Sigmoid colon (tissue), 7 donors: ENCODE measurements around the gene SP140L. TPM values are rescaled to one million over a fixed set of nuclear protein-coding genes. Genes with fewer than 3 reads are reported as not detected.
"Not testable (repeated sequence)": the region's sequence is repeated elsewhere in the genome, so short reads cannot be mapped to it uniquely, and the experiment has no call there.

Source experiments
- DNase-seq: peaks from one replicate; pipeline ENCODE4 v3.0.0-alpha.2; 2019
- H3K27ac ChIP-seq, 4 donors: fragments of 200-600 bp; sonication (generic); one replicate each; pipeline ENCODE4 v1.5.1; 2016 to 2019; ENCODE audit warnings: mild to moderate bottlenecking in 1 of 4
- H3K27me3 ChIP-seq, 3 donors: fragments of 200-600 bp; sonication (generic); one replicate each; pipeline ENCODE4 v1.5.1; 2019; ENCODE audit warnings: mild to moderate bottlenecking in 1 of 3
- H3K36me3 ChIP-seq, 4 donors: fragments of 200-600 bp; sonication (generic); one replicate each; pipeline ENCODE4 v1.5.1; 2016 to 2019
- H3K4me1 ChIP-seq, 4 donors: fragments of 200-600 bp; sonication (generic); one replicate each; pipeline ENCODE4 v1.5.1; 2017 to 2019
- H3K4me3 ChIP-seq, 4 donors: fragments of 200-600 bp; sonication (generic); one replicate each; pipeline ENCODE4 v1.5.1; 2017 to 2019; ENCODE audit warnings: mild to moderate bottlenecking in 2 of 4, moderate library complexity in 1 of 4
- H3K9me3 ChIP-seq, 4 donors: fragments of 200-600 bp in 3 of 4; sonication (generic) in 3 of 4; one replicate each; pipeline versions ENCODE4 v1.5.1 to v1.6.1; 2013 to 2019
- EP300 ChIP-seq, 4 donors: sonication (generic); formaldehyde crosslinking; IDR thresholded peaks; one replicate each; pipeline ENCODE4 v1.6.1; 2017; ENCODE audit warnings: antibody characterized with exemption in 4 of 4
- POLR2A ChIP-seq, 2 donors: fragments of 450-650 bp; IDR thresholded peaks; one replicate each; pipeline ENCODE4 v1.6.1; 2016; ENCODE audit warnings: antibody characterized with exemption in 2 of 2, mild to moderate bottlenecking in 2 of 2, moderate library complexity in 2 of 2
- POLR2AphosphoS5 ChIP-seq, 4 donors: sonication (generic); formaldehyde crosslinking; IDR thresholded peaks; one replicate each; pipeline ENCODE4 v1.6.1; 2017; ENCODE audit warnings: antibody characterized with exemption in 4 of 4
- WGBS, 2 donors: extraction: QIAGEN DNeasy Blood & Tissue Kit; methylation state at CpG; one replicate each; pipeline ENCODE4 v1.1.7; 2013; 5-methylcytosine and 5-hydroxymethylcytosine counted together
- intact Hi-C: fragments of 100-400 bp; cut with DNase I; formaldehyde crosslinking; loops from one replicate; pipeline ENCODE4 v1.15.1; 2023
- polyA plus RNA-seq, 3 donors: library from polyadenylated mRNA; stranded (reverse); fragments of 200-250 nt; gene quantifications; one replicate each; pipeline ENCODE4 v1.2.3, GENCODE V29; 2013
- total RNA-seq, 4 donors: library from RNA; depleted of rRNA; stranded (reverse); fragments of >200 nt; gene quantifications; one replicate each; pipeline ENCODE4 v1.1.0, GENCODE V29; 2016
- TF ChIP-seq, protein P1 (sequence below), 4 experiments: fragments of 450-650 bp in 3 of 4; fragments of 200-600 bp in 1 of 4; IDR thresholded peaks; one replicate each; pipeline ENCODE4 v1.5.1; 2016 to 2019; ENCODE audit warnings: antibody characterized with exemption in 4 of 4, mild to moderate bottlenecking in 3 of 4, moderate library complexity in 2 of 4
- donor health status: healthy with polysubstance abuse.
- donor health status: Bipolar disorder and iron deficiency.
- donor health status: healthy.

The SP140L gene
- total and polyA plus RNA-seq, 7 donors: 4.3 to 28.2 (median 8.2) TPM

DNA sequence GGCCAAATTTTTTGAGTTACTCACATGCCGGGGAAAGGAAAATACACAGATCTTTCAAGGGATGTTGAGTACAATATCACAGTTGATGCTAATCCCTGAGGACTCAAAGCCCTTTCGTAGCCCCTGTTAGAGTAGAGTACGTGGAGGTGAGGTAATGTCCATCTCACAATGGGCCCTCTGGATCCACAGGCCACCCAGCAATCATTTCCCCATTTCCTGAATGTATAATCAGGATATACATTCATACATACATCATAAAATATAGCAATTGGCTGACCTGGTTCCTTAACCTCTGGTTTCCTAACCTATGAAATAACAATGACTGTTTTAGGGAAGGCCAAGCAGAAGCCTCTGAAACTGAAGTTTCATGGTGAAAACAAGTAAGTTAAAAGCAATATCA is 78.8 kb downstream of the SP140L start:
- TF ChIP-seq POLR2AphosphoS5 (IDR thresholded peaks at IDR 0.05): no peak
- no peak overlapping the region for H3K27ac ChIP-seq
- H3K36me3 ChIP-seq: peaks cover 0 to 18% (median 0%) of the 10 kb centered on the region in 4 donors
- DNase-seq: no peak
- peaks cover 0 to 4% (median 2%) of the 10 kb centered on the region in 4 donors for H3K4me1 ChIP-seq
- intact Hi-C loops: no loop called here
- no peaks in the 10 kb centered on the region for H3K27me3 ChIP-seq
- H3K4me3 ChIP-seq: no peak overlapping the region
- 95% methylated on average over 3 of the region's 3 CpGs for WGBS, 2 donors
- no peaks in the 10 kb centered on the region for H3K9me3 ChIP-seq

DNA sequence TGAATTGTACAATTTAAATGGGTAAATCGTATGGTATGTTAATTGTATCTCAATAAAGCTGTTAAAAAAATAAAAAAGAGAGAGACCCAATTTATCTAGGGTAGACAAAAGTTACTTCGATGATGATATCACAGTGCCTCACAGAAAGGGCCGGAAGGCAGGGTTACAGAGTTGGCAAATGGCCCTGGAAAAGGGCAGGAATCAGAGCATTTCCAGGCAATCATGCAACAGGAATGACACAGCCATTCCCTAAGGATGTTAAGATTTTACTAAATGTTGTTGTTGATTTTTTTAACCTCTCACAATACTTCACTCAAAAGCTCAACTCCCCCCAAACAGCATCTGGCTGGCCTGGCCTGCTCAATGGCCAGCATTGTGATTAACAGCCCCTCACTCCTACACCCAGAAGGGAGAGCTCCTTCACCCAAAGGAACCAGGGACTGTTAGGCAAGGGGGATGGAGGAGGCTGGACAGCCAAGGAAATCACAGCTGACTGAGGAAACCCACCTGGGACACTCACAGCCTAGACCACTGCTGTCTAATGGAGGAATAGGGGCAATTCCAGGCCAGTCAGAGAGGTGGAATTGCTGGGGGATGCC is 81.3 kb downstream of the SP140L start:
- Histone ChIP-seq H3K4me3 (no peak overlapping the region), H3K27me3 (no peaks in the 10 kb centered on the region), H3K9me3 (no peaks in the 10 kb centered on the region), H3K36me3 (peaks cover 0 to 8% (median 0%) of the 10 kb centered on the region in 4 donors), H3K4me1 (peaks cover 0 to 17% (median 16%) of the 10 kb centered on the region in 4 donors), H3K27ac (peak overlapping the region in 2 of 4 donors; percentile 8 to 63)
- peak in 1 of 4 donors; percentile 20 for TF ChIP-seq POLR2AphosphoS5 (IDR thresholded peaks at IDR 0.05)
- TF ChIP-seq POLR2A (IDR thresholded peaks at IDR 0.05): no peak
- 74 to 75% methylated on average over 3 of the region's 3 CpGs for WGBS, 2 donors
- no peak for DNase-seq
- intact Hi-C loops: no loop called here

DNA sequence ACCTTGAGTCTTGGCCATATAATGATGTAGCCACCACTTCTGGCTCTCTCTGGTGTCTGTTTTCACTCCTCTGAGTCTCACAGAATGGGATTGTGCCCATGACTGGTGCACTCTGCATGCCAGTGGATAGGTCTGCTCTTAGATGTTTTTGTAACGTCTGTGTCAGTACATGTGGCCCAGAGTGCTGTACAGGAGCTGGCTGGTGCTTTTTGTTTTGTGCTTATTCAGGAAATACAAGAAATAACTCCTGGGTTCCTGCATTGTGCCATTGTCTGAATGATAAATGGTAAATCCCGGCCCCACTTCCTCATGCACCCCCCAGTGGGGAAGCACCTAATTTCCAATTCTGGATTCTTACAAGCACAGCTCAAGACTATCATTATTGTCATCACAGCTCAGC is 82.3 kb downstream of the SP140L start:
- H3K36me3 ChIP-seq, H3K4me3 ChIP-seq, DNase-seq, H3K9me3 ChIP-seq, H3K27me3 ChIP-seq, intact Hi-C loops: not testable (repeated sequence)
- Histone ChIP-seq H3K4me1 (peaks cover 0 to 17% (median 16%) of the 10 kb centered on the region in 4 donors), H3K27ac (peak overlapping the region in 2 of 4 donors; percentile 8 to 63)
- 33 to 35% methylated on average over 2 of the region's 2 CpGs for WGBS, 2 donors

DNA sequence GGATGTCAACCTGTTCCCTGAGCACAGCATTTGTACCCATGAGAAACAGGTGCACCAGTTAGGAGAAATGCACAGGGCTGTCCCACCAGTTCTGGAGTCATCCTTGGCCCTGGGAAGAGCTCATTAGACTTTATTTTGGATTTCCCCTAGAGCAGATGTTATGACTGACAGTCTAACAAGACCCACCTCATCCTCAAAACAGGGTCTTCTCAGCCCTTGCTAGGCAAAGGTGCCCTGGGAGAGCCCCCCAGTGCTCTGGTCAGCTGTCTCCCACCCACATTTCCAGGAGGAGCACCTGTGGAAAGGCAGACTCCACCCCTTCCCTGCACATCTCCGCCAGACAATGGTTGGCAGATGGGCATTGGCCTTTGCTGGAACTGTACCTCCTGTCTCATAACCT is 83.3 kb downstream of the SP140L start:
- TF ChIP-seq, protein P1, sequence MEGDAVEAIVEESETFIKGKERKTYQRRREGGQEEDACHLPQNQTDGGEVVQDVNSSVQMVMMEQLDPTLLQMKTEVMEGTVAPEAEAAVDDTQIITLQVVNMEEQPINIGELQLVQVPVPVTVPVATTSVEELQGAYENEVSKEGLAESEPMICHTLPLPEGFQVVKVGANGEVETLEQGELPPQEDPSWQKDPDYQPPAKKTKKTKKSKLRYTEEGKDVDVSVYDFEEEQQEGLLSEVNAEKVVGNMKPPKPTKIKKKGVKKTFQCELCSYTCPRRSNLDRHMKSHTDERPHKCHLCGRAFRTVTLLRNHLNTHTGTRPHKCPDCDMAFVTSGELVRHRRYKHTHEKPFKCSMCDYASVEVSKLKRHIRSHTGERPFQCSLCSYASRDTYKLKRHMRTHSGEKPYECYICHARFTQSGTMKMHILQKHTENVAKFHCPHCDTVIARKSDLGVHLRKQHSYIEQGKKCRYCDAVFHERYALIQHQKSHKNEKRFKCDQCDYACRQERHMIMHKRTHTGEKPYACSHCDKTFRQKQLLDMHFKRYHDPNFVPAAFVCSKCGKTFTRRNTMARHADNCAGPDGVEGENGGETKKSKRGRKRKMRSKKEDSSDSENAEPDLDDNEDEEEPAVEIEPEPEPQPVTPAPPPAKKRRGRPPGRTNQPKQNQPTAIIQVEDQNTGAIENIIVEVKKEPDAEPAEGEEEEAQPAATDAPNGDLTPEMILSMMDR (IDR thresholded peaks at IDR 0.05): no peak
- no peak for TF ChIP-seq POLR2AphosphoS5 (IDR thresholded peaks at IDR 0.05)
- no peak for TF ChIP-seq POLR2A (IDR thresholded peaks at IDR 0.05)
- TF ChIP-seq EP300 (IDR thresholded peaks at IDR 0.05): no peak
- Histone ChIP-seq H3K27me3 (no peaks in the 10 kb centered on the region), H3K4me1 (peaks cover 0 to 21% (median 17%) of the 10 kb centered on the region in 4 donors), H3K36me3 (no peaks in the 10 kb centered on the region), H3K4me3 (no peak overlapping the region), H3K9me3 (no peaks in the 10 kb centered on the region), H3K27ac (no peak overlapping the region)
- intact Hi-C loops: loop anchor here (5.0 to 10.0 kb wide), 3 partner anchors 193 to 485 kb away; partner anchors contain the start of genes FBXO36, SP110 and TRIP12
- DNase-seq: no peak
- 98 to 100% methylated on average over 1 of the region's 1 CpG for WGBS, 2 donors

DNA sequence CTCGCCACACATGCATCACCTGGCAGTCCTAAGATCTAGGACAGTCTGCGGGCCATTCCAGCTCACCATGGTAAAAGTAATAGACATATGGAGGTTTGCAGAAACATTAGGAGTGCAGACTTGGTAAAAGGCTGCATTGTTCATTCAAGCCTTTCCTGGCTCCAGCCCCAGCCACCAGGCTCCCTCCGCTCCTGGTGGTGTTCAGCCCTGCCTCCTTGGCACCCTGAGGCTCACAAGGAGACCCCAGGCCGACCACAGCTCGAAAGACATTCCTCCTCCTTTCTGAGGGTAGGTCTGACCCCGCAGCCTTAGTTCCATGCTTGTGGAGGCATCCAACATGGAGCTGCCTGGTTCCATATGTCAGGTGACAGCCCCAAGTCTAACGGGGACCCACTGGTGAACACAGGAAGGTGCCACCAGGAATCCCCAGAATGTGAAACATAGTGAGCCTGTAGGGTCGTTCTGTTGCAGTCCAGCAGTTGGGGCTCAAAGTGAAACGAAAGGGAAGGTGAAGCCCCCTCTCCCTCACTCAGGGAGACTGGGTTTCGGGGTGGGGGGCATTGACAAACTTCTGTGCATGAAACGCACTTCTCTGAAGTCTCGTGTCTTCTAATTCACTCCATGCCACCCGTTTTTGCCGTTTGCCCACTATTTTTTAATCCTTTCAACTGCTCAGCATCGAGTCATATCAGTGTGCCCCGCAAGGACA is 84.0 kb downstream of the SP140L start:
- TF ChIP-seq POLR2AphosphoS5 (IDR thresholded peaks at IDR 0.05) (no peak), EP300 (IDR thresholded peaks at IDR 0.05) (no peak), POLR2A (IDR thresholded peaks at IDR 0.05) (no peak)
- TF ChIP-seq, protein P1 (IDR thresholded peaks at IDR 0.05): no peak
- H3K4me1 ChIP-seq: peaks cover 0 to 27% (median 22%) of the 10 kb centered on the region in 4 donors
- WGBS, 2 donors: 36% methylated on average over 16 of the region's 16 CpGs
- peak overlapping the region; percentile 61 to 81 (median 70) for H3K4me3 ChIP-seq
- peak overlapping the region; percentile 88 to 96 (median 93) for H3K27ac ChIP-seq
- no peaks in the 10 kb centered on the region for H3K36me3 ChIP-seq
- no peaks in the 10 kb centered on the region for H3K9me3 ChIP-seq
- intact Hi-C loops: loop anchor here (5.0 to 10.0 kb wide), 3 partner anchors 194 to 486 kb away; partner anchors contain the start of genes FBXO36, SP110 and TRIP12
- no peaks in the 10 kb centered on the region for H3K27me3 ChIP-seq
- DNase-seq: no peak
